WTC11 (cell line): ENCODE measurements around the gene CCL8. TPM values are rescaled to one million over a fixed set of nuclear protein-coding genes. Genes with fewer than 3 reads are reported as not detected.

Experiments used
- ATAC-seq: fragments of 200-7000 bp; cut with Tn5 transposase; 2 replicates; pipeline ENCODE4 v1.10.0; 2021; ENCODE audit warnings: mild to moderate bottlenecking, moderate library complexity
- CTCF ChIA-PET: fragments of 300-600 bp; sonication (Branson Sonifier 250); formaldehyde crosslinking; loops from one replicate; lab custom pipeline; 2021; ENCODE audit warnings: antibody characterized with exemption; lab: Charles Lee
- POLR2A ChIA-PET: fragments of 350-600 bp; sonication (Branson Sonifier 250); formaldehyde crosslinking; loops from one replicate; lab custom pipeline; 2021; ENCODE audit warnings: antibody characterized with exemption; lab: Charles Lee
- DNase-seq: peaks from one replicate; pipeline ENCODE4 v3.0.0; 2021; ENCODE audit warnings: low spot score
- H3K27ac Mint-ChIP-seq: 2 replicates; pipeline ENCODE4 v1.8.0; 2021; ENCODE audit warnings: mixed read lengths
- H3K27me3 Mint-ChIP-seq: 2 replicates; pipeline ENCODE4 v1.8.0; 2021; ENCODE audit warnings: low read depth, mild to moderate bottlenecking, moderate library complexity, mixed read lengths
- H3K36me3 Mint-ChIP-seq: 2 replicates; pipeline ENCODE4 v1.8.0; 2021; ENCODE audit warnings: mixed read lengths
- H3K4me1 Mint-ChIP-seq: 2 replicates; pipeline ENCODE4 v1.8.0; 2022; ENCODE audit warnings: mixed read lengths
- H3K4me3 Mint-ChIP-seq: 2 replicates; pipeline ENCODE4 v1.8.0; 2021; ENCODE audit warnings: mild to moderate bottlenecking, moderate library complexity, mixed read lengths
- H3K9me3 Mint-ChIP-seq: 2 replicates; pipeline ENCODE4 v1.8.0; 2021; ENCODE audit warnings: mixed read lengths
- AFF4 ChIP-seq: sonication (generic); formaldehyde crosslinking; IDR thresholded peaks from 2 replicates; pipeline ENCODE4 v1.8.1; 2023; ENCODE audit warnings: mild to moderate bottlenecking, missing genetic modification reagents, borderline replicate concordance
- AR ChIP-seq: fragments of 250-450 bp; sonication (Bioruptor Pico); IDR thresholded peaks from 2 replicates; pipeline ENCODE4 v1.9.0; 2021; ENCODE audit warnings: mild to moderate bottlenecking
- ATF1 ChIP-seq: sonication (generic); formaldehyde crosslinking; IDR thresholded peaks from 2 replicates; pipeline ENCODE4 v1.8.1; 2023; ENCODE audit warnings: mild to moderate bottlenecking, moderate library complexity, missing genetic modification reagents
- ATF6 ChIP-seq: sonication (generic); formaldehyde crosslinking; IDR thresholded peaks from 2 replicates; pipeline ENCODE4 v1.8.1; 2023; ENCODE audit warnings: mild to moderate bottlenecking, missing genetic modification reagents
- CBFB ChIP-seq: sonication (generic); formaldehyde crosslinking; IDR thresholded peaks from 2 replicates; pipeline ENCODE4 v1.8.1; 2022; ENCODE audit warnings: mild to moderate bottlenecking, low read depth, missing genetic modification reagents
- CREB1 ChIP-seq: sonication (generic); formaldehyde crosslinking; IDR thresholded peaks from 2 replicates; pipeline ENCODE4 v1.8.0; 2023; ENCODE audit warnings: mild to moderate bottlenecking, missing genetic modification reagents
- E2F1 ChIP-seq: sonication (generic); formaldehyde crosslinking; IDR thresholded peaks from 2 replicates; pipeline ENCODE4 v1.8.0; 2022; ENCODE audit warnings: mild to moderate bottlenecking, missing genetic modification reagents
- EMX1 ChIP-seq: fragments of 250-450 bp; sonication (Bioruptor Pico); IDR thresholded peaks from 2 replicates; pipeline ENCODE4 v1.8.0; 2021; ENCODE audit warnings: mild to moderate bottlenecking
- FOXK1 ChIP-seq: sonication (generic); formaldehyde crosslinking; IDR thresholded peaks from 2 replicates; pipeline ENCODE4 v1.8.0; 2022; ENCODE audit warnings: mild to moderate bottlenecking, moderate library complexity, missing genetic modification reagents
- JAZF1 ChIP-seq: fragments of 250-450 bp; sonication (Bioruptor Pico); IDR thresholded peaks from 2 replicates; pipeline ENCODE4 v1.9.0; 2021; ENCODE audit warnings: moderate library complexity, mild to moderate bottlenecking, inconsistent platforms
- JUN ChIP-seq: sonication (generic); formaldehyde crosslinking; IDR thresholded peaks from 2 replicates; pipeline ENCODE4 v1.8.0; 2023; ENCODE audit warnings: mild to moderate bottlenecking, missing genetic modification reagents
- OVOL2 ChIP-seq: fragments of 250-450 bp; sonication (Bioruptor Pico); IDR thresholded peaks from 2 replicates; pipeline ENCODE4 v1.9.0; 2021; ENCODE audit warnings: mild to moderate bottlenecking, borderline replicate concordance
- PRDM15 ChIP-seq: sonication (generic); formaldehyde crosslinking; IDR thresholded peaks from 2 replicates; pipeline ENCODE4 v1.8.0; 2022; ENCODE audit warnings: missing genetic modification reagents
- RELA ChIP-seq: sonication (generic); formaldehyde crosslinking; IDR thresholded peaks from 2 replicates; pipeline ENCODE4 v1.8.1; 2022; ENCODE audit warnings: missing genetic modification reagents, mild to moderate bottlenecking, borderline replicate concordance
- TEAD4 ChIP-seq: sonication (generic); formaldehyde crosslinking; IDR thresholded peaks from 2 replicates; pipeline ENCODE4 v1.8.0; 2022; ENCODE audit warnings: mild to moderate bottlenecking, missing genetic modification reagents
- ZNF232 ChIP-seq: sonication (generic); formaldehyde crosslinking; IDR thresholded peaks from 2 replicates; pipeline ENCODE4 v1.8.0; 2022; ENCODE audit warnings: mild to moderate bottlenecking, missing genetic modification reagents
- ZNF416 ChIP-seq: fragments of 250-450 bp; sonication (Bioruptor Pico); IDR thresholded peaks from 2 replicates; pipeline ENCODE4 v1.9.0; 2021; ENCODE audit warnings: mild to moderate bottlenecking, inconsistent platforms
- total RNA-seq: library from RNA; stranded (reverse); gene quantifications from 3 replicates; pipeline ENCODE4 v1.2.3, GENCODE V29; 2021
- TF ChIP-seq, protein P1 (sequence below): sonication (generic); formaldehyde crosslinking; IDR thresholded peaks from 2 replicates; pipeline ENCODE4 v1.8.0; 2022; ENCODE audit warnings: mild to moderate bottlenecking, missing genetic modification reagents

Gene CCL8
- total RNA-seq, 1 experiment from 2014 or later = not detected

GRCh38 chr17:34301986-34302385, 17.2 kb upstream of the CCL8 start:
- POLR2A ChIA-PET = no interaction called here
- CTCF ChIA-PET = interaction anchor here (2.2 to 12.7 kb wide), 3 partner anchors 59 to 130 kb away, joined by 8 to 166 read pairs (median 17); partner anchors contain the start of gene CCL1
- no peaks in the 10 kb centered on the region for H3K36me3 Mint-ChIP-seq
- peaks cover 15% of the 10 kb centered on the region for H3K27me3 Mint-ChIP-seq
- ATAC-seq = no peak
- H3K4me3 Mint-ChIP-seq = no peak overlapping the region
- peaks cover 18% of the 10 kb centered on the region for H3K4me1 Mint-ChIP-seq
- no peak overlapping the region for H3K27ac Mint-ChIP-seq
- no peak for DNase-seq
- no peaks in the 10 kb centered on the region for H3K9me3 Mint-ChIP-seq
- no peak for TF ChIP-seq OVOL2 (CRISPR knock-in tag)
- no peak for TF ChIP-seq ATF1 (CRISPR knock-in tag)
- no peak for TF ChIP-seq CREB1 (CRISPR knock-in tag)
- no peak for TF ChIP-seq RELA (CRISPR knock-in tag)
- TF ChIP-seq ZNF232 = no peak
- TF ChIP-seq ATF6 = no peak
- no peak for TF ChIP-seq JUN (CRISPR knock-in tag)
- TF ChIP-seq, protein P1, sequence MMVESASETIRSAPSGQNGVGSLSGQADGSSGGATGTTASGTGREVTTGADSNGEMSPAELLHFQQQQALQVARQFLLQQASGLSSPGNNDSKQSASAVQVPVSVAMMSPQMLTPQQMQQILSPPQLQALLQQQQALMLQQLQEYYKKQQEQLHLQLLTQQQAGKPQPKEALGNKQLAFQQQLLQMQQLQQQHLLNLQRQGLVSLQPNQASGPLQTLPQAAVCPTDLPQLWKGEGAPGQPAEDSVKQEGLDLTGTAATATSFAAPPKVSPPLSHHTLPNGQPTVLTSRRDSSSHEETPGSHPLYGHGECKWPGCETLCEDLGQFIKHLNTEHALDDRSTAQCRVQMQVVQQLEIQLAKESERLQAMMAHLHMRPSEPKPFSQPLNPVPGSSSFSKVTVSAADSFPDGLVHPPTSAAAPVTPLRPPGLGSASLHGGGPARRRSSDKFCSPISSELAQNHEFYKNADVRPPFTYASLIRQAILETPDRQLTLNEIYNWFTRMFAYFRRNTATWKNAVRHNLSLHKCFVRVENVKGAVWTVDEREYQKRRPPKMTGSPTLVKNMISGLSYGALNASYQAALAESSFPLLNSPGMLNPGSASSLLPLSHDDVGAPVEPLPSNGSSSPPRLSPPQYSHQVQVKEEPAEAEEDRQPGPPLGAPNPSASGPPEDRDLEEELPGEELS (CRISPR knock-in tag) = no peak
- TF ChIP-seq EMX1 (CRISPR knock-in tag) = no peak
- TF ChIP-seq CBFB (CRISPR knock-in tag) = no peak
- no peak for TF ChIP-seq ZNF416 (CRISPR knock-in tag)
- TF ChIP-seq TEAD4 (CRISPR knock-in tag) = no peak

DNA sequence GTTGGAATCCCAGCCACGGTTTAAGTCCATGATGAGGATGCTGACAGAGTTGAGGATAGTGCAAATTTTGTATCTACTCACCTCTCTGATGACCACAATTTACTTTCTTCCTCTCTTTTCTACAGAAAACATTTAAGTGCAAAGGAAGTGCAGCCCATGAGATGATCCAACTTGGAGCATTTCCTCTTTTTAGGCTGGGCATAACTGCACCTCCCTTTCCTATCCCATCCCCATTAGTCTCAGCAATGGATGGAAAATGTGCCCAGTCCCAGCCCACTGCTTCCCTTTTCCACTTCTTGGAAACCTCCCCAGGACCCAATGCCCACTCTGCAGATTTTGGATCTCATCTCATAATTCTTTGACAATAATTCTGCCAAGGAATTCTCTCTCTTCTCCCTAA, 16.6 kb upstream of the CCL8 start:
- H3K36me3 Mint-ChIP-seq = no peaks in the 10 kb centered on the region
- ATAC-seq (no peak), DNase-seq (no peak)
- H3K27ac Mint-ChIP-seq = no peak overlapping the region
- no peak overlapping the region for H3K4me3 Mint-ChIP-seq
- no peaks in the 10 kb centered on the region for H3K9me3 Mint-ChIP-seq
- peaks cover 15% of the 10 kb centered on the region for H3K4me1 Mint-ChIP-seq
- CTCF ChIA-PET = interaction anchor here (4.0 to 12.7 kb wide), 2 partner anchors 58 to 131 kb away, joined by 17 to 166 read pairs; partner anchors contain the start of gene CCL1
- POLR2A ChIA-PET = no interaction called here
- H3K27me3 Mint-ChIP-seq = peaks cover 15% of the 10 kb centered on the region
- TF ChIP-seq AFF4 (CRISPR knock-in tag) (no peak), JAZF1 (CRISPR knock-in tag) (no peak), AR (CRISPR knock-in tag) (no peak), E2F1 (CRISPR knock-in tag) (no peak), PRDM15 (CRISPR knock-in tag) (no peak), FOXK1 (CRISPR knock-in tag) (no peak)
